Spleen (tissue), 11 donors: ENCODE data around the gene CHTOP. TPM values are rescaled to one million over a fixed set of nuclear protein-coding genes. Genes with fewer than 3 reads are reported as not detected.

Experiments
- DNase-seq: peaks from one replicate; pipeline ENCODE4 v3.0.0-alpha.2; 2020
- H3K27ac ChIP-seq, 8 donors: fragments of 200-600 bp; sonication (generic) in 7 of 8; 1 replicate in 4 of 8; 2 replicates in 4 of 8; pipeline versions ENCODE4 v1.5.0 to v1.8.0; 2016 to 2021; ENCODE audit warnings: inconsistent platforms in 4 of 8, mild to moderate bottlenecking in 4 of 8, moderate library complexity in 1 of 8
- H3K27me3 ChIP-seq, 7 donors: fragments of 200-600 bp; sonication (generic) in 6 of 7; replicated peaks in 1 of 7; 1 replicate in 4 of 7; 2 replicates in 3 of 7; pipeline versions ENCODE4 v1.5.0 to v1.8.0; 2016 to 2021; ENCODE audit warnings: inconsistent platforms in 3 of 7, mild to moderate bottlenecking in 1 of 7
- H3K36me3 ChIP-seq, 6 donors: fragments of 200-600 bp; sonication (generic) in 5 of 6; 1 replicate in 4 of 6; 2 replicates in 2 of 6; pipeline versions ENCODE4 v1.5.0 to v1.8.0; 2016 to 2021; ENCODE audit warnings: inconsistent platforms in 2 of 6
- H3K4me1 ChIP-seq, 6 donors: fragments of 200-600 bp; sonication (generic) in 5 of 6; 1 replicate in 3 of 6; 2 replicates in 3 of 6; pipeline versions ENCODE4 v1.5.0 to v1.8.0; 2016 to 2021; ENCODE audit warnings: inconsistent platforms in 3 of 6
- H3K4me3 ChIP-seq, 8 donors: fragments of 200-600 bp; sonication (generic) in 7 of 8; 1 replicate in 4 of 8; 2 replicates in 4 of 8; pipeline versions ENCODE4 v1.5.0 to v1.8.0; 2016 to 2021; ENCODE audit warnings: inconsistent platforms in 4 of 8, mild to moderate bottlenecking in 4 of 8, moderate library complexity in 2 of 8
- H3K9me3 ChIP-seq, 8 donors: fragments of 200-600 bp; sonication (generic) in 7 of 8; 1 replicate in 4 of 8; 2 replicates in 4 of 8; pipeline versions ENCODE4 v1.5.0 to v1.8.0; 2016 to 2021; ENCODE audit warnings: inconsistent platforms in 4 of 8
- CTCF ChIP-seq, 11 experiments: fragments of 200-600 bp in 7 of 11; fragments of 450-650 bp in 4 of 11; sonication (generic) in 4 of 11; IDR thresholded peaks in 8 of 11; conservative IDR thresholded peaks in 3 of 11; 1 replicate in 7 of 11; 2 replicates in 4 of 11; pipeline versions ENCODE4 v1.4.0 to v1.8.0; 2016 to 2021; ENCODE audit warnings: antibody characterized with exemption in 11 of 11, inconsistent platforms in 4 of 11, mild to moderate bottlenecking in 1 of 11
- POLR2A ChIP-seq, 3 donors: fragments of 450-650 bp; IDR thresholded peaks; one replicate each; pipeline ENCODE4 v1.5.1; 2017; ENCODE audit warnings: antibody characterized with exemption in 3 of 3, mild to moderate bottlenecking in 1 of 3
- POLR2AphosphoS5 ChIP-seq, 3 donors: sonication (generic); formaldehyde crosslinking; IDR thresholded peaks; one replicate each; pipeline ENCODE4 v1.5.1; 2017; ENCODE audit warnings: antibody characterized with exemption in 3 of 3
- WGBS, 5 donors: extraction: QIAGEN DNeasy Blood & Tissue Kit in 3 of 5; methylation state at CpG; one replicate each; pipeline versions ENCODE4 v1.1.5 to v1.1.7; 2013 to 2018; 5-methylcytosine and 5-hydroxymethylcytosine counted together
- intact Hi-C: fragments of 100-400 bp; cut with DNase I; formaldehyde crosslinking; loops from one replicate; pipeline ENCODE4 v1.15.0; 2023; ENCODE audit warnings: low total_unique reads
- polyA plus RNA-seq, 3 donors: library from polyadenylated mRNA; stranded (reverse); fragments of 200-250 nt; gene quantifications; one replicate each; pipeline ENCODE4 v1.2.1, GENCODE V29; 2013
- total RNA-seq, 7 donors: library from RNA; depleted of rRNA in 3 of 7; stranded (reverse); fragments of >200 nt in 3 of 7; fragmentation: NEBNext Ultra II Directional in 4 of 7; extraction: Animal tissue kit (Norgen Biotek cat#: 25700) in 4 of 7; gene quantifications; one replicate each; pipeline versions ENCODE4 v1.1.0 to v1.2.1, GENCODE V29; 2016 to 2021
- donor health status: healthy with polysubstance abuse.
- donor health status: DM: no; HTN: no; CAD: no; lungs with moderate emphysema.
- donor health status: DM: no; HTN: no; CAD: no.
- donor health status: Bipolar disorder and iron deficiency.
- donor health status: healthy.
- donor health status: DM: no; HTN: no; CAD: no.
- donor health status: DM: yes; HTN: yes; CAD: no.

The CHTOP gene
- total and polyA plus RNA-seq, 10 donors: 58.1 to 108 (median 84.4) TPM

GRCh38 chr1:153679337-153680119, 45.7 kb downstream of the CHTOP start:
- Histone ChIP-seq H3K36me3 (no peaks in the 10 kb centered on the region), H3K27me3 (peaks cover 7 to 52% (median 21%) of the 10 kb centered on the region in 7 donors), H3K9me3 (no peaks in the 10 kb centered on the region), H3K4me1 (peaks cover 24 to 31% (median 26%) of the 10 kb centered on the region in 6 donors), H3K27ac (peak overlapping the region in 1 of 8 donors; percentile 11), H3K4me3 (peak overlapping the region; percentile 39 to 74 (median 50))
- 2 to 5% (median 3%) methylated on average over 32 to 73 of the region's 73 CpGs for WGBS, 5 donors
- TF ChIP-seq POLR2A (IDR thresholded peaks at IDR 0.05) (no peak), CTCF (IDR thresholded peaks at IDR 0.05 in 8 of 11, conservative IDR thresholded peaks at IDR 0.05 in 3 of 11) (peak in 2 of 11 experiments; percentile 26 to 45)
- intact Hi-C loops: loop anchor here (5.0 kb wide), 1 partner anchor 68 kb away; no protein-coding TSS in a partner anchor
- peak; percentile 75 for DNase-seq

- Histone ChIP-seq H3K27me3 (peaks cover 7 to 52% (median 21%) of the 10 kb centered on the region in 7 donors), H3K27ac (no peak overlapping the region), H3K36me3 (no peaks in the 10 kb centered on the region), H3K4me3 (peak overlapping the region in 3 of 8 donors; percentile 50 to 74 (median 52)), H3K4me1 (peaks cover 24 to 31% (median 26%) of the 10 kb centered on the region in 6 donors), H3K9me3 (no peaks in the 10 kb centered on the region)
- intact Hi-C loops: no loop called here
- TF ChIP-seq CTCF (IDR thresholded peaks at IDR 0.05 in 8 of 11, conservative IDR thresholded peaks at IDR 0.05 in 3 of 11): no peak
- TF ChIP-seq POLR2AphosphoS5 (IDR thresholded peaks at IDR 0.05): no peak
- TF ChIP-seq POLR2A (IDR thresholded peaks at IDR 0.05): no peak
- DNase-seq: peak; percentile 16
- WGBS, 5 donors: 26 to 42% (median 29%) methylated on average over 10 of the region's 10 CpGs
These were observed 46.2 kb downstream of the CHTOP start for GRCh38 chr1:153680120-153680403.

GRCh38 chr1:153682730-153683129, 48.9 kb downstream of the CHTOP start:
- Histone ChIP-seq H3K9me3 (no peaks in the 10 kb centered on the region), H3K27me3 (peaks cover 7 to 41% (median 21%) of the 10 kb centered on the region in 7 donors), H3K4me1 (peaks cover 20 to 27% (median 22%) of the 10 kb centered on the region in 6 donors), H3K4me3 (no peak overlapping the region), H3K27ac (no peak overlapping the region), H3K36me3 (no peaks in the 10 kb centered on the region)
- WGBS, 5 donors: 85 to 94% (median 91%) methylated on average over 7 of the region's 7 CpGs
- intact Hi-C loops: no loop called here
- DNase-seq: peak; percentile 43
- no peak for TF ChIP-seq POLR2A (IDR thresholded peaks at IDR 0.05)
- no peak for TF ChIP-seq POLR2AphosphoS5 (IDR thresholded peaks at IDR 0.05)
- no peak for TF ChIP-seq CTCF (IDR thresholded peaks at IDR 0.05 in 8 of 11, conservative IDR thresholded peaks at IDR 0.05 in 3 of 11)

- Histone ChIP-seq H3K27ac (no peak overlapping the region), H3K9me3 (no peaks in the 10 kb centered on the region), H3K4me3 (no peak overlapping the region), H3K27me3 (peaks cover 3 to 30% (median 10%) of the 10 kb centered on the region in 7 donors), H3K4me1 (peaks cover 9 to 16% (median 11%) of the 10 kb centered on the region in 6 donors), H3K36me3 (no peaks in the 10 kb centered on the region)
- peak; percentile 38 for DNase-seq
- 81 to 94% (median 87%) methylated on average over 5 of the region's 5 CpGs for WGBS, 5 donors
- intact Hi-C loops: no loop called here
- TF ChIP-seq POLR2A (IDR thresholded peaks at IDR 0.05): no peak
- no peak for TF ChIP-seq CTCF (IDR thresholded peaks at IDR 0.05 in 8 of 11, conservative IDR thresholded peaks at IDR 0.05 in 3 of 11)
- TF ChIP-seq POLR2AphosphoS5 (IDR thresholded peaks at IDR 0.05): no peak
These were observed 50.0 kb downstream of the CHTOP start for GRCh38 chr1:153683854-153684253.
